Pancreas (tissue), 10 donors: ENCODE data around the gene SELENOT. TPM values are rescaled to one million over a fixed set of nuclear protein-coding genes. Genes with fewer than 3 reads are reported as not detected.

Experiments used
- ATAC-seq, 4 donors: fragments of 200-7000 bp; cut with Tn5 transposase; one replicate each; pipeline versions ENCODE4 v1.8.0 to v1.9.1; 2020; ENCODE audit warnings: mild to moderate bottlenecking in 4 of 4, moderate library complexity in 4 of 4
- DNase-seq, 6 donors: peaks; one replicate each; pipeline ENCODE4 v3.0.0-alpha.2; 2020
- FAIRE-seq: peaks from 2 replicates; lab custom pipeline; 2012; peaks lifted over from hg19 to GRCh38; lab: Jason Lieb, UNC
- H3K27ac ChIP-seq, 4 donors: fragments of 200-600 bp; sonication (generic); 1 replicate in 3 of 4; 2 replicates in 1 of 4; pipeline versions ENCODE4 v1.5.0 to v1.8.0; 2020
- H3K27me3 ChIP-seq, 4 donors: fragments of 200-600 bp; one replicate each; pipeline ENCODE4 v1.8.0; 2021
- H3K36me3 ChIP-seq, 3 donors: fragments of 200-600 bp; sonication (generic) in 1 of 3; one replicate each; pipeline versions ENCODE4 v1.5.0 to v1.8.0; 2020 to 2021
- H3K4me1 ChIP-seq, 3 donors: fragments of 200-600 bp; one replicate each; pipeline ENCODE4 v1.8.0; 2021
- H3K4me3 ChIP-seq, 4 donors: fragments of 200-600 bp; sonication (generic) in 2 of 4; one replicate each; pipeline versions ENCODE4 v1.5.0 to v1.8.0; 2020 to 2021
- H3K9me3 ChIP-seq, 4 donors: fragments of 200-600 bp; one replicate each; pipeline ENCODE4 v1.8.0; 2021
- CTCF ChIP-seq, 4 donors: fragments of 200-600 bp; sonication (generic) in 3 of 4; IDR thresholded peaks; one replicate each; pipeline versions ENCODE4 v1.5.0 to v1.8.0; 2021; ENCODE audit warnings: antibody characterized with exemption in 4 of 4
- WGBS, 2 donors: extraction: QIAGEN DNeasy Blood & Tissue Kit; methylation state at CpG; one replicate each; pipeline ENCODE4 v1.1.7; 2013; 5-methylcytosine and 5-hydroxymethylcytosine counted together
- intact Hi-C, 3 donors: fragments of 100-400 bp; cut with DNase I; formaldehyde crosslinking; loops; one replicate each; pipeline versions ENCODE4 v1.11.1 to v1.14.2; 2022
- polyA plus RNA-seq, 2 donors: library from polyadenylated mRNA; stranded (reverse); fragments of 200-250 nt; gene quantifications; one replicate each; pipeline ENCODE4 v1.2.3, GENCODE V29; 2013
- total RNA-seq, 6 donors: library from RNA; stranded (reverse); fragmentation: NEBNext Ultra II Directional in 4 of 6; extraction: Animal tissue kit (Norgen Biotek cat#: 25700) in 4 of 6; gene quantifications; one replicate each; pipeline versions ENCODE4 v1.2.1 to v1.2.4, GENCODE V29; 2021 to 2023
- donor health status: healthy with polysubstance abuse.
- donor health status: DM: no; HTN: no; CAD: no; lungs with moderate emphysema.
- donor health status: DM: no; HTN: no; CAD: no.
- donor health status: control.
- donor health status: control.
- donor health status: Bipolar disorder and iron deficiency.
- donor health status: DM: yes; HTN: yes; CAD: no.
- donor health status: DM: no; HTN: no; CAD: no.
- donor health status: DM: no; HTN: no; CAD: no.
- donor health status: DM: yes; HTN: yes; CAD: no.

SELENOT gene
- total and polyA plus RNA-seq, 8 donors: 11.2 to 56.9 (median 42.1) TPM

- H3K4me1 ChIP-seq: no peaks in the 10 kb centered on the region
- no peaks in the 10 kb centered on the region for H3K27me3 ChIP-seq
- H3K36me3 ChIP-seq: peaks cover 0 to 13% (median 0%) of the 10 kb centered on the region in 3 donors
- WGBS, 2 donors: 93% methylated on average over 7 of the region's 7 CpGs
- no peak overlapping the region for H3K27ac ChIP-seq
- ATAC-seq: no peak
- intact Hi-C loops: no loop called here
- no peak for DNase-seq
- no peak for TF ChIP-seq CTCF (IDR thresholded peaks at IDR 0.05)
- no peak overlapping the region for H3K4me3 ChIP-seq
- FAIRE-seq: no peak
- H3K9me3 ChIP-seq: no peaks in the 10 kb centered on the region
Measured at GRCh38 chr3:150631515-150632221, 28.5 kb downstream of the SELENOT start.

- WGBS, 2 donors: 57 to 69% methylated on average over 6 of the region's 6 CpGs
- Histone ChIP-seq H3K36me3 (no peaks in the 10 kb centered on the region), H3K27ac (no peak overlapping the region), H3K4me3 (no peak overlapping the region), H3K27me3 (no peaks in the 10 kb centered on the region), H3K4me1 (no peaks in the 10 kb centered on the region), H3K9me3 (no peaks in the 10 kb centered on the region)
- ATAC-seq (no peak), DNase-seq (no peak), FAIRE-seq (no peak)
- intact Hi-C loops: no loop called here
- TF ChIP-seq CTCF (IDR thresholded peaks at IDR 0.05): no peak
Measured at GRCh38 chr3:150635076-150635475, 32.0 kb downstream of the SELENOT start.

GRCh38 chr3:150635526-150635925 lies 32.4 kb downstream of the SELENOT start:
- TF ChIP-seq CTCF (IDR thresholded peaks at IDR 0.05): no peak
- Histone ChIP-seq H3K36me3 (no peaks in the 10 kb centered on the region), H3K4me3 (no peak overlapping the region), H3K4me1 (no peaks in the 10 kb centered on the region), H3K27ac (no peak overlapping the region), H3K27me3 (no peaks in the 10 kb centered on the region), H3K9me3 (no peaks in the 10 kb centered on the region)
- 50 to 76% methylated on average over 1 of the region's 1 CpG for WGBS, 2 donors
- ATAC-seq (peak in 1 of 4 donors; percentile 30), FAIRE-seq (no peak), DNase-seq (no peak)
- intact Hi-C loops: no loop called here

- no peak for DNase-seq
- no peak for FAIRE-seq
- H3K9me3 ChIP-seq: no peaks in the 10 kb centered on the region
- TF ChIP-seq CTCF (IDR thresholded peaks at IDR 0.05): no peak
- H3K4me3 ChIP-seq: no peak overlapping the region
- H3K36me3 ChIP-seq: no peaks in the 10 kb centered on the region
- no peaks in the 10 kb centered on the region for H3K4me1 ChIP-seq
- ATAC-seq: no peak
- H3K27me3 ChIP-seq: no peaks in the 10 kb centered on the region
- 85 to 86% methylated on average over 5 of the region's 5 CpGs for WGBS, 2 donors
- H3K27ac ChIP-seq: no peak overlapping the region
- intact Hi-C loops: no loop called here
Measured at GRCh38 chr3:150636258-150636657, 33.1 kb downstream of the SELENOT start.

- ATAC-seq (no peak), FAIRE-seq (no peak), DNase-seq (no peak)
- WGBS, 2 donors: 74 to 76% methylated on average over 5 of the region's 5 CpGs
- TF ChIP-seq CTCF (IDR thresholded peaks at IDR 0.05): no peak
- Histone ChIP-seq H3K27me3 (no peaks in the 10 kb centered on the region), H3K27ac (no peak overlapping the region), H3K9me3 (no peaks in the 10 kb centered on the region), H3K36me3 (no peaks in the 10 kb centered on the region), H3K4me3 (no peak overlapping the region), H3K4me1 (no peaks in the 10 kb centered on the region)
- intact Hi-C loops: no loop called here
Measured at GRCh38 chr3:150639262-150639661, 36.1 kb downstream of the SELENOT start.
